Ascending aorta (tissue), 2 donors: ENCODE measurements around the gene ATP2A1. TPM values are rescaled to one million over a fixed set of nuclear protein-coding genes. Genes with fewer than 3 reads are reported as not detected.
A peak's percentile ranks its signal among the peaks of the same experiment; 100 is the strongest.

ENCODE experiments used
- DNase-seq, 2 donors: peaks; one replicate each; pipeline ENCODE4 v3.0.0-alpha.2; 2019; ENCODE audit warnings: low spot score in 2 of 2
- H3K27ac ChIP-seq, 2 donors: fragments of 200-600 bp; sonication (generic); one replicate each; pipeline ENCODE4 v1.5.1; 2016 to 2017; ENCODE audit warnings: mild to moderate bottlenecking in 1 of 2
- H3K27me3 ChIP-seq: fragments of 200-600 bp; sonication (generic); one replicate; pipeline ENCODE4 v1.5.1; 2017
- H3K36me3 ChIP-seq, 2 donors: fragments of 200-600 bp; sonication (generic); one replicate each; pipeline ENCODE4 v1.5.1; 2016
- H3K4me1 ChIP-seq, 2 donors: fragments of 200-600 bp; sonication (generic); one replicate each; pipeline ENCODE4 v1.5.1; 2016 to 2017; ENCODE audit warnings: mild to moderate bottlenecking in 1 of 2
- H3K4me3 ChIP-seq, 2 donors: fragments of 200-600 bp; sonication (generic); one replicate each; pipeline ENCODE4 v1.5.1; 2016 to 2017; ENCODE audit warnings: mild to moderate bottlenecking in 1 of 2
- H3K9me3 ChIP-seq, 2 donors: fragments of 200-600 bp; sonication (generic); one replicate each; pipeline ENCODE4 v1.5.1; 2016
- CTCF ChIP-seq, 3 experiments: fragments of 200-600 bp in 2 of 3; fragments of 450-650 bp in 1 of 3; sonication (generic) in 2 of 3; IDR thresholded peaks; one replicate each; pipeline ENCODE4 v1.5.1; 2016 to 2019; ENCODE audit warnings: antibody characterized with exemption in 3 of 3, mild to moderate bottlenecking in 1 of 3, moderate library complexity in 1 of 3
- intact Hi-C: fragments of 100-400 bp; cut with DNase I; formaldehyde crosslinking; loops from one replicate; pipeline ENCODE4 v1.15.1; 2023
- total RNA-seq: library from RNA; depleted of rRNA; stranded (reverse); fragments of >200 nt; gene quantifications from one replicate; pipeline ENCODE4 v1.1.0, GENCODE V29; 2016

Gene ATP2A1
- total RNA-seq, 1 donor from 2014 or later, result not detected

DNA sequence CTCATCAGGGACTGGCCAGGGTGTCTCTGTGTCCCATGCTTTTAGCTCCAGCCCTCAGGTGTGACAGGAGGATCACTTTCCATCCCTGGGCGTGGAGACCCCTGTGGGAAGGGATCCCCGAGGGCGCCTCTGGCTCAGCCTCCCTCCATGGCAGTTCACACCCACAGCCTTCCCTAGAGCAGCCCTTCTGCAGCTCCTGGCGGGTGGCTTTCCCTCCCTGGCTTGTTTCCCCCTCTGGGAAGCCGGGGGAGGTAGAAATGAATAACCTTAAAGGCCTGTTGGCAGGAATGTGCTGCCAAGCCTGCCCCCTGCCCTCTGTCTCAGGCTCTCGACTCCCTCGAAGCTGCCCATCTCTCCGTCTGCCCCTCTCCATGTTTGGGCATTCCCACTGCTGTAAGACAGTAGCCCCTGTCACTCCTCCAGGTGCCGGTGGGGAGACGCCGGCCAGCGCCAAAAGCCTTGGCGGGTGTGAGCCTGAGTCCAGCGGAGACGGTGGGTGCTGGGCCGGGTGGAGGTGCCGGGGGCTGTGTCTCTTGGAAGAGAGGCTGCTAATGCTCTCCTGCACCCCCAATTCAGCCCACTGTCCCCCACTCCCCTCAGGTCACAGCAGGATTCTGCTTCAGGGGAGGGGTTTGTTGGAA is 2.1 kb upstream of the ATP2A1 start:
- intact Hi-C loops, result no loop called here
- TF ChIP-seq CTCF (IDR thresholded peaks at IDR 0.05), result no peak
- H3K27ac ChIP-seq, result no peak overlapping the region

DNA sequence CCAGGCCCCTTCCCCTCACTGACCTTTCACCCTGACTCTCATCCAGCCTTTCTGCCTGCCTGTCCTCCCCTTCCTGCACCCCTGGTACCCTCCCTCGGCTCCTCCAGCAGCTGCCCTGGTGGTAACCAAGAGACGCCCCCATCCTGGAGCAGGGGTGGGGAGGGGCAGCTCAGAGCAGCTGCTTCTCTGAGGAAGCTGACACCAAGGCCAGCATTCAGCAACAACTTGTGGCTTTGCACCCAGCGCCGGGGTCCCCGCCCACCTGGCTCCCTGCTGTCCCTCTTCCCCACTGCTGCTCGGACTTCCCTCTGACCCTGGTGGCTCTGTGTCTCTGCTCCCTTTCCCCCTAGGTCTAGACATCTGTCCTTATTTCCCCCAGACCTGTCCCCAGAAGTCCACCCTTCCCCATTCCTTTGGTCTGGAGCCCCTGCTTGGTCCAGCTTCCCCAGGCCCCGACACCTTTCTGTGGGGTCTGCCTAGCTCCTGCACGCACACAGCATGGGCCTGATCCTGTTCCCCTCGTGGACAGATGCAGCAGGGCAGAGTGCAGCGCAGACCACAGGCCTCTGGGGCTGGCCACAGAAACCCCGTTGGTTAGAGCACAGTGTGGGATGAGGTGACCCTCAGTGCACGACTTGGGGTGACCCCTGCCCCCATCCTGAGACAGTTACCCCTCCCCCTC is 1.2 kb upstream of the ATP2A1 start:
- Histone ChIP-seq H3K4me3 (no peak overlapping the region), H3K27ac (no peak overlapping the region), H3K36me3 (peaks cover under 1 to 21% of the 10 kb centered on the region in 2 donors), H3K9me3 (no peaks in the 10 kb centered on the region), H3K4me1 (peaks cover 9 to 10% of the 10 kb centered on the region in 2 donors), H3K27me3 (no peaks in the 10 kb centered on the region)
- intact Hi-C loops, result no loop called here
- DNase-seq, result no peak
- TF ChIP-seq CTCF (IDR thresholded peaks at IDR 0.05), result no peak

More for the DNA sequence above, 2.1 kb upstream of the ATP2A1 start:
- no peaks in the 10 kb centered on the region for H3K9me3 ChIP-seq
- DNase-seq, result no peak
- H3K36me3 ChIP-seq, result peaks cover 9 to 31% of the 10 kb centered on the region in 2 donors
- peaks cover 9 to 10% of the 10 kb centered on the region in 2 donors for H3K4me1 ChIP-seq
- H3K4me3 ChIP-seq, result no peak overlapping the region
- H3K27me3 ChIP-seq, result no peaks in the 10 kb centered on the region

DNA sequence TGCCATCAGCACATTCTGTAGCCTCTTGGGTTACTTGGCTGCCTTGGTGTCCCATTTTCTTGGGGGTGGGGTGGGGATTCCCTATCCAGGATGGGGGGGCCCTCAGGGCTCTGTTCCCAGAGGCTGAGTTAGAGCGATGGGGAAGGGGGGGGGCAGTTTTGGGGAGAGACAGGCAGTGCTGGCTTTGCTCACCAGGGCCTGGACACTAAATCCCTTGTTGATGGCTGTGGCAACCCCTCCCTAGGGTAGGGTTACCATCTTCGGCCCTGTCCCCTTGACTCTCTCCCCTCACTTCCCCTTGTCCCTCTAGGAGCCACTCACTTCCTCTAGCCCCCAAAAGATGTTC is 660 bp upstream of the ATP2A1 start:
- H3K9me3 ChIP-seq, result no peaks in the 10 kb centered on the region
- no peak overlapping the region for H3K4me3 ChIP-seq
- intact Hi-C loops, result no loop called here
- no peak for TF ChIP-seq CTCF (IDR thresholded peaks at IDR 0.05)
- no peak overlapping the region for H3K27ac ChIP-seq
- H3K36me3 ChIP-seq, result peaks cover 0 to 16% of the 10 kb centered on the region in 2 donors
- DNase-seq, result no peak
- H3K27me3 ChIP-seq, result no peaks in the 10 kb centered on the region
- peaks cover 9 to 10% of the 10 kb centered on the region in 2 donors for H3K4me1 ChIP-seq

- peaks cover 0 to under 1% of the 10 kb centered on the region in 2 donors for H3K36me3 ChIP-seq
- H3K27ac ChIP-seq, result no peak overlapping the region
- intact Hi-C loops, result loop anchor here (1.0 to 2.0 kb wide), 2 partner anchors 45 to 71 kb away; partner anchors contain the start of genes NFATC2IP and RABEP2
- H3K27me3 ChIP-seq, result no peaks in the 10 kb centered on the region
- TF ChIP-seq CTCF (IDR thresholded peaks at IDR 0.05), result no peak
- no peaks in the 10 kb centered on the region for H3K9me3 ChIP-seq
- DNase-seq, result no peak
- peak overlapping the region; percentile 51 to 79 for H3K4me3 ChIP-seq
- H3K4me1 ChIP-seq, result peaks cover 9 to 10% of the 10 kb centered on the region in 2 donors
These were observed 1.1 kb downstream of the ATP2A1 start for GRCh38 chr16:28879261-28879840.

- Histone ChIP-seq H3K27ac (no peak overlapping the region), H3K36me3 (no peaks in the 10 kb centered on the region), H3K9me3 (no peaks in the 10 kb centered on the region), H3K27me3 (no peaks in the 10 kb centered on the region), H3K4me1 (peaks cover 9 to 10% of the 10 kb centered on the region in 2 donors), H3K4me3 (peak overlapping the region; percentile 51 to 79)
- intact Hi-C loops, result loop anchor here (1.0 to 2.0 kb wide), 2 partner anchors 45 to 70 kb away; partner anchors contain the start of genes NFATC2IP and RABEP2
- peak; percentile 52 to 91 for DNase-seq
- no peak for TF ChIP-seq CTCF (IDR thresholded peaks at IDR 0.05)
These were observed 1.7 kb downstream of the ATP2A1 start for GRCh38 chr16:28879841-28880588.
